C4-2B (cell line): Measurements from ENCODE around the gene ZNF524.

Source experiments
- H3K27ac ChIP-seq: fragments of 450-650 bp; 2 replicates; pipeline ENCODE4 v1.5.1; 2017
- CTCF ChIP-seq: fragments of 450-650 bp; conservative IDR thresholded peaks from 2 replicates; pipeline ENCODE4 v1.5.1; 2017; ENCODE audit warnings: mild to moderate bottlenecking
- ZFX ChIP-seq: fragments of 450-650 bp; IDR thresholded peaks from 2 replicates; pipeline ENCODE4 v1.6.1; 2017

ZNF524 gene

GRCh38 chr19:55642153-55643002 is 42.3 kb downstream of the ZNF524 start:
- H3K27ac ChIP-seq = peak overlapping the region; percentile 93
- TF ChIP-seq CTCF (no peak), ZFX (peak; percentile 76)

- peak within 1 kb of the TSS; percentile 93 for H3K27ac ChIP-seq
- TF ChIP-seq ZFX (no peak; the same call in 1 of the 2 replicates), CTCF (no peak)
Measured at GRCh38 chr19:55643003-55643886, 43.2 kb downstream of the ZNF524 start, which contains the start of gene ZNF581. TSS of gene ZNF581 (plus strand) at chr19:55643649. CDS start at chr19:55644572, 923 bp downstream.

GRCh38 chr19:55643887-55644176 is 43.7 kb downstream of the ZNF524 start:
- TF ChIP-seq CTCF = no peak
- TF ChIP-seq ZFX = no peak

GRCh38 chr19:55644191-55644833 is 44.2 kb downstream of the ZNF524 start:
- peak overlapping the region; percentile 93 for H3K27ac ChIP-seq
- no peak for TF ChIP-seq ZFX
- TF ChIP-seq CTCF = no peak

More at GRCh38 chr19:55643887-55644176, 43.7 kb downstream of the ZNF524 start:
- H3K27ac ChIP-seq = peak overlapping the region; percentile 93

GRCh38 chr19:55644842-55645511 is 44.9 kb downstream of the ZNF524 start:
- TF ChIP-seq ZFX (no peak), CTCF (no peak)
- H3K27ac ChIP-seq = no peak overlapping the region; the same call in 1 of the 2 replicates

GRCh38 chr19:55645512-55645881 is 45.4 kb downstream of the ZNF524 start:
- H3K27ac ChIP-seq = no peak overlapping the region
- no peak for TF ChIP-seq ZFX
- no peak for TF ChIP-seq CTCF
